B cell (primary cell): ENCODE results near the gene PSMG4.

ENCODE experiments used
- CTCF ChIP-seq: fragments of 200-600 bp; IDR thresholded peaks from one replicate; pipeline ENCODE4 v1.8.0; 2022; ENCODE audit warnings: antibody characterized with exemption, mild to moderate bottlenecking
- EZH2 ChIP-seq: IDR thresholded peaks from 2 replicates; pipeline ENCODE4 v1.6.1; 2012; ENCODE audit warnings: borderline replicate concordance, low read depth, mild to moderate bottlenecking, moderate library complexity, low read length; ENCODE audit not compliant: insufficient read depth, poor library complexity, severe bottlenecking

- TF ChIP-seq CTCF (no peak), EZH2 (no peak)
Observed at GRCh38 chr6:3283641-3284435, 25.1 kb downstream of the PSMG4 start.
